ENCODE data around the gene DGKD.

The DGKD gene

DNA sequence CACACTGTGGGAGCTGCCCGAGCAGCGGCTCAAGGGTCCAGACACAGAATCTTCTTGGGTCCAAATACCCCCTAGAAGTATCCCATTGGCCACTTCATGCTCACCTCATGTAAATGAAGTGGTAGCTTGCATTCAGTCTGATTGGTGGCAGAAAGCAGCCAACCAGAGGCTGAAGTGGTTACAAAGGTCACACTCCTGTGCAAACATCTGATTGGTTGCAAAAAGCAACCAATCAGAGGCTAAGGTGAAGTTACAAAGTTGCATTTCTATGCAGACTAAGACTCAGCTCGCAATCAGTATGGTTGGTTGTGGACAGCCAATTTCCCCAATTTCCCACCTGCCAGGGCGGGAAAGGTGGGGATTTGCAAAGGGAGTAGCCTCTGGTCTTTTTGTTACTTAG, 94.3 kb downstream of the DGKD start:
- no peak for DNase-seq

DNA sequence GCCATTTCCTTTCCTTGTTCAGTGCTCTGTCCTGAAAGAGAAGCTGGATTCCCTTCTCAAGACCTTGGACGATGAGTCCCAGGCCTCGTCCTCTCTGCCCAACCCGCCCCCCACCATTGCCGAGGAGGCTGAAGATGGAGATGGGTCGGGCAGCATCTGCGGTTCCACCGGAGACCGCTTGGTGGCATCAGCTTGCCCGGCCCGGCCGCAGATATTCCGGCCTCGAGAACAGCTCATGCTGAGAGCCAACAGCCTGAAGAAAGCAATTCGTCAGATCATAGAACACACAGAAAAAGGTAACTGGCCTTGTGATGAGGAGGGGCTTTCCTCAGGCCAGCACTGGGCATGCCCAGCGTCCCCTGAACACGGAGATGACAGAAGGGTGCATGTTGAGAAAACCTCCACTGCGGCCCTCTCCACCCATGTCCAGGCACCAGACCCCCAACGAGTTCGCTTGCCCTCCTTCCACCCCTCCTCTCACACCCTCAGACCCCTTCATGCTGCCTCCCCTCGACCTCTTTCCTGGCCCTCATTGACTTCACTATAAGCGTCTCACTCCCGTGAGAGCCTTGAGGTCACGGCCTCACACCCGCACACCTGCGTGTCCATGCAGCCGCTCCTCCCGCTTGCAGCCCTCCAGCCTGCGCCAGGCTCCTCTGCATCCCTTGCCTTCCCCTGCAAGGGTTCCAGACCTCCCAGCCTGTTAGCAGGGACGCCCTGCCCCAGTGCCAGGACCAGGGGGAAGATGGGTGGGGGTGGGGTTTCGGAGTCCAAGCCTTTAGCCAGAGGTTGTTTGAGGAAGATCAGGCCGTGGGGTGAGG, 95.0 kb downstream of the DGKD start:
- DNase-seq, result peak; percentile 5

DNA sequence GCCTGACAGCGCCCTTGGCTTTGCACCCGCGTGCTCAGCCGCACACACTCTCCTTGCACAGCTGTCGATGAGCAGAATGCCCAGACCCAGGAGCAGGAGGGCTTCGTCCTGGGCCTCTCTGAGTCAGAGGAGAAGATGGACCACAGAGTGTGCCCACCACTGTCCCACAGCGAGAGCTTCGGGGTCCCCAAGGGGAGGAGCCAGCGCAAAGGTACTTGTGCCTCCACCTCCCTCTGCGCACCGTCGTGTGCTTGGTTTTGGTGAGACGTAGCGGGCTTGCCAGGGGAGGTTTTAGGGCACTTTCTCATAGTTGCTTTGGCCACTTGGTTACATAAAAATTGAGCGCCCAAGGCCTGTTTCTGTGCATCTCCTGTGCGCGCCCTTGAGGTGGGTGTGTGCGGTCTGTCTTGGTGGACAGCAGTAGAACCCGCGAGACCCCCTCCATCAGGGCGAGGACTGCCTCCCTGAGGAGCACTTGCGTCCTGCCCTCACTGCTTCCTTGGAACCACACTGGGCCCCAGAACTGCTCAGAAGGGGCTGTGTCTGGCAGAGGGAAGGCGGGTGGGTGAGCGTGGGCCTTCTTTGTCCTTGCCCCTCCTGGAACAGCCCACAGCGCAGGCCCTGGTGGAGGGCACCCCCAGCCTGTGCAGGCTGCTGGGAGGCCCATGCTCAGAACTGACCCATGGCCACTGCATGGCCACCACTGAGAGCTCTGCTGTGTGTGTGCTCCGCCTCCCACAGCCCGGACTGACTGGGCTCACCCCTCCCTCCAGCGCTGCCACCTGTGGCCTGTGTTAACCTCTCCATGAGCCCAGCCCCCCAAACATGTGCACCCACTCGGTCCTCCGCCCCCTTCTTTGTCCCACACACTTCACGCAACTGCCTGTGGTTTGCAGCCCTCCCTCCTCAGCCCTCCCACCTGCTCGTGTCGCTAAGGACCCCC, 95.9 kb downstream of the DGKD start:
- peak; percentile 4 for DNase-seq

GRCh38 chr2:233450864-233451575, 96.7 kb downstream of the DGKD start:
- peak; percentile 6 for DNase-seq

GRCh38 chr2:233451950-233452349, 97.7 kb downstream of the DGKD start:
- DNase-seq, result peak; percentile 2

GRCh38 chr2:233453111-233453915, 99.0 kb downstream of the DGKD start:
- peak; percentile 3 for DNase-seq

GRCh38 chr2:233453916-233454315, 99.6 kb downstream of the DGKD start:
- DNase-seq, result no peak

DNA sequence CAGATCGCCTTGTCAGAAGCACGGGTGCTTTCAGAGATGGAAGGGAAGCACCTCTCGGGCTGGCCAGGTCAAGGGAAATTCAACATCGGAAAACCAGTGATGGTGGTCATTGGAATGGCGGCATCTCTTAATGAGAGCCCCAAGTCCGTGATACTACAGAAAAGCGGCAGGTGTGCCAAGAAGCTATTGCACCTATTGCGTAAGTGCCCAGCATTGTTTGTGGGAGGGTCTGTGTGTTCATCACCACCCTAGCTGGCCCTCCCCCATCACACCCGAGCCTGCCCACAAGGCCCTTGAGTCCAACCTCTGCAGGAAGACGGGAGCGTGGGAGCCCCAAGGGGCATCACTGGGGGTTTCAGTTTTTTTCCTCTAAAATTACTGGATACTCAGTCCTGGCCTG, 100.7 kb downstream of the DGKD start:
- DNase-seq, result no peak

GRCh38 chr2:233455491-233455890, 101.2 kb downstream of the DGKD start:
- DNase-seq, result no peak

DNA sequence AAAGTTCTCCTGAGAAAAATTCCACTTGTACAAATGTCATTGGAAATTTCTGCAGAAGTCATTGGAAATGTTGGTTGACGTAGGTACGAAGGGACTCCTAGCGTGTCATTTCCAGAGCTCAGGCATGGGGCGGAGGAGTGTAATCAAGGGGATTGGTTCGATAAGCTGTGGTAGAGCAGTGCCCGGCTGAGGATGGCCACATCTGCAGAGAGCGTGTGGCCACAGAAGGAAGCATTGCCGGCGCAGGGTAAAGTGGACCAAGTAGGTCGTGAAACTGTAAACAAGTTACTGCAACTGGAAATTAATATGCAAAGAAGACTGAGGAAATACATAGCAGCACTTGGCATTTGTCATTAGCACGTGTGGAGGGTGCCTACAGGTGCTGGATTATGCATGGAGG, 101.8 kb downstream of the DGKD start:
- no peak for DNase-seq

DNA sequence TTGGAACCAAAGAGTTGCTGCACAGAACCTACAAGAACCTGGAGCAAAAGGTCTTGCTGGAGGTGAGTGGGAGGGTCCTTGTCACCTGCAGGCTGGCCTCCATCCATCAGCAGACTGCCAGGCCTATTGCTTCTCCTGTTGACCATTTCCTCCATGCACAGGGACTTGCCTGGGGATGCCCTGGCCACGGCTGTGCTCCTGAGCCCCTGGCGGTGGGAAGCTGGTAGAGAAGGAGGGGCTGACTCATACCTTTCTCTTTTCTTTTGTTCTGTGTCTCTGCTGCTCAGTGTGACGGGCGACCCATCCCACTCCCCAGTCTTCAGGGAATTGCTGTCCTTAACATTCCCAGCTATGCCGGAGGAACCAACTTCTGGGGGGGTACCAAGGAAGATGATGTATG, 102.6 kb downstream of the DGKD start:
- no peak for DNase-seq

DNA sequence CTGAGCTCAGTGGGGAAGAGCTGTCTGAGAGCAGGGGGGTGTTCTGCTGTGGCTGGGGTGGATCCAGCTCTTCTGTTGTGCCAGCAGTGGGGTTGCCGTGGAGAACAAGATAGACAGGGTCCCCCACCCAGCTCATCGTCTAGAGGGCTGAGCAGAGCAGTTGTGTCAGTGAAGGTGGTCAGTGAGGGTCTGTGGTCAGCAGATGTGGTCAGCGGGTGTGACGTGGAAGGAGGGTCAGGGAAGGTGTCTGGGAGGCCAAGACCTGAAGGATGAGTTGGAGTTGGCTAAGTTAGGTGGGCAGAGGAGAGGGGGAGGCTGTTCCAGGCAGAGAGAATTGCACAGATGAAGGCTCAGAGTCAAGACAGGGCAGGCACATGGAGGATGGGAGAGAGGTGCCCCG, 103.1 kb downstream of the DGKD start:
- DNase-seq, result no peak

DNA sequence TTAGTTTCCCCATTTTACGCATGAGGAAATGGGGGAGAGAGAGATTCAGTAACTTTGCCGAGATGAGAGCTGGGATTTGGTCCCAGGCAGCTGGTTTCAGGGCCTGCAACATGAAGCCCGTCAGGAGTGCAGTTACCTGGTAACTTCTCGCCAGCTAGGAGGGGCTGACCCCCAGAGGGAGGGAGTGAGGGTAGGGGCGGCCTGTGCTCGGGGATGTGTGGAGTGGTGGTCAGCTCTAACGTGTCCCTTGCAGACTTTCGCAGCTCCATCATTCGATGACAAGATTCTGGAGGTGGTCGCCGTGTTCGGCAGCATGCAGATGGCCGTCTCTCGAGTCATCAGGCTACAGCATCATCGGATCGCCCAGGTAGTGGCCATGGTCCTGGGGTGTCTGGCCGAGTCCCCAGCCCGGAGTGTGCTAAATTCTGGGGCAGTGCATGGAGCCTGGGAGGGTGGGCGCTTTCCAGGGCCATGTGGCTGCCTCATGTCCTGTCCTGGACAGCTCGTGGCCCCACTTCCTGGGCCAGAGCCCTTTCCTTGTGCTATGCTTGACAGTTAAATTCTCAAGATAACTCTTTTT, 103.8 kb downstream of the DGKD start:
- no peak for DNase-seq

GRCh38 chr2:233458826-233459225, 104.5 kb downstream of the DGKD start:
- DNase-seq, result no peak

DNA sequence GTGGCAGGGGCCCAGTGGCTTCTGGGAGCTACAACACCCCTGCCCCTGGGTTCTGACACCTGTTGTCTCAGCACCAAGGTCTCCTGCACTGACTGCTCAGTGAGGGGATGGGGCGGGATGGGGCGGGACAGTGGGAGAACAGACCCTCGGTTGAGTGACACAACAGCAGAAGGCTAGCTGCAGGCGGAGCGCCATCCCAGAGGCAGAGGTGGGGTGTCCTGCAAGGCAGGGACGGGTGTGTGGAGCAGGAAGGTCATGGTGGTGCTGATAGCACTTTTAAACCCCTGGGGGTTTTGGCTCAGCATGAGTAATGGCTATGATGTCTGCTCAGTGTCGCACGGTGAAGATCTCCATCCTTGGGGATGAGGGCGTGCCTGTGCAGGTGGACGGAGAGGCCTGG, 105.1 kb downstream of the DGKD start:
- no peak for DNase-seq

- DNase-seq, result no peak
These were observed 106.6 kb downstream of the DGKD start for GRCh38 chr2:233460726-233461441.

DNA sequence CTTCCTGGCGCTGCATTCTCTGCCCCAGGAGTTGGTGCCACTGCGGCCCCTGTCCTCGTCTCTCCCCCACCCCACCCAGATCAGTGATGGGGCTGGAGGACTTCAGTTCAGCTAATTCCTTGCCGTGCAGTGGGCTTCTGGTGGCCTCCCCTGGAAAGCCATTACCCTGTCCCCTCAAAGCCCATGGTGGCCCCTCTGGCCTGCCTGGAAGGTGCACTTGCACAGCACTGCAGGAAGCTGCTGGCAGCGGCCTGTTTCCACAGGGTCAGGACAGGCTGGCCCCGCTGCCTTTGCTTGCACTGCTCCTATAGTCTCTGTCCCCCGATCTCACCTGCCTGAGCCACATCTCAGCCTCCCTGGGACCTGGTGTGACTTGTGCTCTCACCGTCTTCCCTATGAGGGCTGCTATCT, 107.2 kb downstream of the DGKD start:
- no peak for DNase-seq

DNA sequence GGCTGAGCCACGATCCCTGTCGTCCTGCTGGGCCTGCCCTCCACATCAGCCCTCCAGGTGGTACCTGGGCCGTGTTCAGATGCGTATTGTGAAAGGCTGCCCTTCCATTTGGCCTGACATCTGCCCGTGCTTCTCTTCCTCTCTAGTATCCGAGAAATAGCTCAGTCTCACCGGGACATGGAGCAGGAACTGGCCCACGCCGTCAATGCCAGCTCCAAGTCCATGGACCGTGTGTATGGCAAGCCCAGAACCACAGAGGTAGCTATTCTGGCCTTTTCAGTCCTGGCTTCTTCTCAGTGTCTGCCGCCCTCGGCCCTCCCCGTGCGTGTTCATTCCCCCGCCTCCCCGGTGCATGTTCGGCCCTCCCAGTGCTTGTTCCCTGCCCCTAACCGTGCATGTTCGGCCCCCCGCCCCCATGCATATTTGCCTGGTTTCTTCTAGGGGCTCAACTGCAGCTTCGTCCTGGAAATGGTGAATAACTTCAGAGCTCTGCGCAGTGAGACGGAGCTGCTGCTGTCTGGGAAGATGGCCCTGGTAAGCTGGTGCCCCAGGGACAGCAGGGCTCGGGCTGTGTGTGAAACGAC, 108.0 kb downstream of the DGKD start:
- DNase-seq, result no peak

GRCh38 chr2:233462826-233463470, 108.7 kb downstream of the DGKD start:
- DNase-seq, result no peak

DNA sequence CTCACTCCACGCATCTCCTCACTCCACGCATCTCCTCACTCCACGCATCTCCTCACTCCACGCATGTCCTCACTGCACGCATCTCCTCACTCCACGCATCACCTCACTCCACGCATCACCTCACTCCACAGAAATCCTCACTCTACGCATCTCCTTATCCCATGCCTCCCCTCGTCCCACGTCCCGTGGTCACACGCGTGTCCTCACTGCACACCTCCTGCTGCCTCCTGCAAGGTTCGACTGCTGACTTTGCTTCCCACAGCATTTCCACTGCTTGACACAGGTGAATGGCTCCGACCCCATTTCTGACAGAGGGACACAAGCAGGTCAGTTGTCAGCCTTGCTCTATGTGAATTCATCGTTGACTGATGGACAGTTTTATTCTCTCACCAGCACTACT, 109.3 kb downstream of the DGKD start:
- DNase-seq, result no peak

Data from activated naive CD4-positive, alpha-beta T cell treated with anti-CD3 and anti-CD28 coated beads, Interleukin-2, amount 50 U/mL, for 16 hours (primary cell).